ENCODE data around the gene NALCN.

The NALCN gene

GRCh38 chr13:101204270-101205020 is 211.9 kb downstream of the NALCN start:
- ChIA-PET CTCF (no interaction called here), POLR2A (ENCODE audit: low non-redundant PET) (no interaction called here)
- TF ChIP-seq, protein P1, sequence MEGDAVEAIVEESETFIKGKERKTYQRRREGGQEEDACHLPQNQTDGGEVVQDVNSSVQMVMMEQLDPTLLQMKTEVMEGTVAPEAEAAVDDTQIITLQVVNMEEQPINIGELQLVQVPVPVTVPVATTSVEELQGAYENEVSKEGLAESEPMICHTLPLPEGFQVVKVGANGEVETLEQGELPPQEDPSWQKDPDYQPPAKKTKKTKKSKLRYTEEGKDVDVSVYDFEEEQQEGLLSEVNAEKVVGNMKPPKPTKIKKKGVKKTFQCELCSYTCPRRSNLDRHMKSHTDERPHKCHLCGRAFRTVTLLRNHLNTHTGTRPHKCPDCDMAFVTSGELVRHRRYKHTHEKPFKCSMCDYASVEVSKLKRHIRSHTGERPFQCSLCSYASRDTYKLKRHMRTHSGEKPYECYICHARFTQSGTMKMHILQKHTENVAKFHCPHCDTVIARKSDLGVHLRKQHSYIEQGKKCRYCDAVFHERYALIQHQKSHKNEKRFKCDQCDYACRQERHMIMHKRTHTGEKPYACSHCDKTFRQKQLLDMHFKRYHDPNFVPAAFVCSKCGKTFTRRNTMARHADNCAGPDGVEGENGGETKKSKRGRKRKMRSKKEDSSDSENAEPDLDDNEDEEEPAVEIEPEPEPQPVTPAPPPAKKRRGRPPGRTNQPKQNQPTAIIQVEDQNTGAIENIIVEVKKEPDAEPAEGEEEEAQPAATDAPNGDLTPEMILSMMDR (conservative IDR thresholded peaks at IDR 0.05; ENCODE audit: low read depth), result no peak
- DNase-seq (ENCODE audit: low spot score), result no peak
- no peak overlapping the region for H3K27ac ChIP-seq

DNA sequence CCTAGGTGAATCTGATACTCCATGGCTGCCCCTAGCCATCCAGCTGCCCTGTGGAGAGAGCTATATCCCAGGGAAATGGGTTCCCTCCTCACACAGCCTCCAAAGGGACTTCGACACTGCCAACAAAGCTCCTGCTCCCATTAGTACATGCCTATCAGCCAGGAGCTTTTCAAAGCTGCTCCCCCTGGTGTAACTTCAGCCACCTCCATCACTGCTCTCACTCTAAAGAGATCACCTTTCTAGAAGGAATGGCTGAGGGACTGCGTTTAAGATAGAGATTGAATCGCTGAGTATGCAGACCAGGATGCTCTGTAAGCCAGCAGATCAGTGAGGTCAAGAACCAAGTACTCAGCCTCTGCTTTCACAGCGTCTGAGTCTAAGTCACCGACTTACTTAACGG is 213.7 kb downstream of the NALCN start:
- no peak for DNase-seq (ENCODE audit: low spot score)
- TF ChIP-seq, protein P1 (conservative IDR thresholded peaks at IDR 0.05; ENCODE audit: low read depth), result no peak
- no peak overlapping the region for H3K27ac ChIP-seq
- ChIA-PET CTCF (no interaction called here), POLR2A (ENCODE audit: low non-redundant PET) (no interaction called here)

DNA sequence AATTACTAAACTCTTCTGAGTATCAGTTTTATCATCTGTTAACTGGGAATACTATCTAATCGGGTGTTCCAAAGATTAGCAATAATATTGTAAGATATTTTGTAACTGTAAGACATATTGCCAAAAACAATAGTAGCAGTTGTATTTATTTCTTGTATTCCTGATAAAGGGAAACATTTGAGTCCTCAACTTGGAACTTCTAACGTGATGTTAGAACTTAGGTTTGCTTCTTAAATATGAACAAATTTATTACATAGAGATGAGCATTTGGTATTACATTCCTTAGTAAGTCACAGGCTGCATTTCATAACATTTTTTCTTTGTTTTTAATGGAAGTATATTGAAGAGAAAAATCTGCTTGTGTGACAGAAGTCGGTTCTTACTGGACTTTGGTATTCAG is 225.3 kb downstream of the NALCN start:
- CTCF ChIA-PET, result no interaction called here
- TF ChIP-seq, protein P1 (conservative IDR thresholded peaks at IDR 0.05; ENCODE audit: low read depth), result no peak
- DNase-seq (ENCODE audit: low spot score), result no peak
- no peak overlapping the region for H3K27ac ChIP-seq
- POLR2A ChIA-PET (ENCODE audit: low non-redundant PET), result no interaction called here

DNA sequence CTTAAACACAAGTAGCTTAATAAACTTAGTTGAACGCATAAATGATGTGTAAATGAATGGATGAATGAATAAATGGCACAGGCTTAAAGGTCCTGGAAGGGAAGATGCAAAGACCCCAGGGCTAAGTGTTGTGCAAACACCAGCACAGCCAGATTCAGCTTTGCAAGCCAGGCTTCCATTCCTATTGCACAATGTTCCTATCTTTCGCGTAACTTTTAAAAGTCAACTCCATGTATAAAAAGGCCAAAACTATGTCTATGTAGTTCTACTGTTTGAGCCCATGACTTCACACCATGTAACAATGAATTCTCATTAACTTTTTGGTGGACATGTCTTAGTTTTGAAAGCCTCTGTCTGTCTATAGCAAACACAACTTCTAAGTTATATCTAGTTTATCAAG is 226.0 kb downstream of the NALCN start:
- POLR2A ChIA-PET (ENCODE audit: low non-redundant PET), result no interaction called here
- no peak for DNase-seq (ENCODE audit: low spot score)
- CTCF ChIA-PET, result interaction anchor here (0.7 kb wide), 1 partner anchor 516 kb away, joined by 3 read pairs; no protein-coding TSS in a partner anchor
- TF ChIP-seq, protein P1 (conservative IDR thresholded peaks at IDR 0.05; ENCODE audit: low read depth), result no peak
- no peak overlapping the region for H3K27ac ChIP-seq

DNA sequence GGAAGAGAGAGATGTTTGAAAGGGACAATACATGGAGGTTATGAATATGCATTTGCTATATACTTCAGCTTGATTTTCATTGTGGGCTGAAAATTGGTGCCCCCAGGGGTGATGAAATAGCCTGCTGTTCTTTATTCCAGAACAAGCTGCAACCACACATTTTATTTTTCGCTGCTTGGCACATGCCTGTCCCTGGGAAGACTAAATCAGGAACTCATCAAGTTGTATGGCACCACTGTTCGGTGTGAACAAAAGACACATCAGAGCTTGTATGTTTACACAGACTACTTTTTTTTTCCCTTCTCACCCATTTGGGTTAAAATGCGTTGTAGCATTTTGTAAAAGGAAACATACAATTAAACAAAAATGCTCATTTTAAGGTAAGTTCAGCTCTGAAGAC is 230.7 kb downstream of the NALCN start:
- CTCF ChIA-PET, result interaction anchor here (0.6 kb wide), 1 partner anchor 572 kb away, joined by 3 read pairs; no protein-coding TSS in a partner anchor
- POLR2A ChIA-PET (ENCODE audit: low non-redundant PET), result no interaction called here
- TF ChIP-seq, protein P1 (conservative IDR thresholded peaks at IDR 0.05; ENCODE audit: low read depth), result no peak
- no peak overlapping the region for H3K27ac ChIP-seq
- no peak for DNase-seq (ENCODE audit: low spot score)

DNA sequence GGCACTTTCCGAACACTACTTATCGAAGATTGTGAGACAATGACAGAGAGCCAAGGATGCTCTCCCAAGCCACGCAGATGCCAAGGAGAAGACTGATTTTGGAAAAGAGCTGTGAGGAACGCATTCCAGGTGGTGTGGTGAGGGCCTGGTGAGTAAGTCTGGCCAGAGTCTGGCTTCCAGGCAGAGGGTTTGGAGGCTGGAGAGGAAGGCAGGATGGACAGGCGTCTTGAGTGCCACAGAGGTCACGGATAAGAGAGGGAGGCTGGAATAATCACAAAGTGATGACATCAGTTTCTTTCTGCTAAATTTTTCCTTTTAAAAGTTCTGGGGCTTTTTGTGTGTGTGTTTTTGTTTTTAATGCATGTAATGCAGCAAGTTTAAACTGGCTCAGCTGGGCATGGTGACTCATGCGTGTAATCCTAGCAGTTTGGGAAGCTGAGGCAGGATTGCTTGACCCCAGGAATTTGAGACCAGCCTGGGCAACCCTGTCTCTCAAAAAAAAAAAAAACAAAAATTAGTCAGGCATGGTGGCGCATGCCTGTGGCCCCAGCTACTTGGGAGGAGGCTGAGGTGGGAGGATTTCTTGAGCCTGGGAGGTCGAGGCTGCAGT is 235.1 kb downstream of the NALCN start:
- no peak for DNase-seq (ENCODE audit: low spot score)

More for the DNA sequence above, 235.1 kb downstream of the NALCN start:
- CTCF ChIA-PET, result no interaction called here
- POLR2A ChIA-PET (ENCODE audit: low non-redundant PET), result no interaction called here
- peak overlapping the region; percentile 35; the same call in 1 of the 2 replicates for H3K27ac ChIP-seq
- TF ChIP-seq, protein P1 (conservative IDR thresholded peaks at IDR 0.05; ENCODE audit: low read depth), result no peak

Data from RWPE1 (cell line).